Occipital lobe (tissue), 2 donors: ENCODE measurements around the gene SMIM17. TPM values are rescaled to one million over a fixed set of nuclear protein-coding genes. Genes with fewer than 3 reads are reported as not detected.
A peak's percentile ranks its signal among the peaks of the same experiment; 100 is the strongest.

Experiments
- DNase-seq: peaks from one replicate; lab custom pipeline; 2025; lab: John Stamatoyannopoulos, UW
- total RNA-seq: library from RNA; depleted of rRNA; stranded (reverse); fragments of >200 nt; gene quantifications from one replicate; pipeline ENCODE4 v1.2.3, GENCODE V29; 2014

SMIM17 gene
- total RNA-seq = 20.3 TPM

GRCh38 chr19:56642711-56643459 is at the start of gene SMIM17:
TSS of gene SMIM17 (plus strand) at chr19:56643159. CDS start at chr19:56645668, 2,509 bp downstream.
- DNase-seq = no peak

GRCh38 chr19:56594446-56594782 is 48.5 kb upstream of the SMIM17 start:
- no peak for DNase-seq

GRCh38 chr19:56594783-56595547 is 48.0 kb upstream of the SMIM17 start, which contains the start of gene ZNF71:
TSS of gene ZNF71 (plus strand) at chr19:56595302. CDS start at chr19:56601559, 6,257 bp downstream.
- peak; percentile 85 for DNase-seq

- DNase-seq = no peak
Measured at GRCh38 chr19:56595548-56595899, 47.4 kb upstream of the SMIM17 start.

GRCh38 chr19:56596676-56597075 is 46.3 kb upstream of the SMIM17 start:
- DNase-seq = no peak

- DNase-seq = no peak
Measured at GRCh38 chr19:56597696-56598095, 45.3 kb upstream of the SMIM17 start.

GRCh38 chr19:56601375-56601774 is 41.6 kb upstream of the SMIM17 start:
- DNase-seq = no peak

- DNase-seq = no peak
Measured at GRCh38 chr19:56603829-56604228, 39.1 kb upstream of the SMIM17 start.

- DNase-seq = no peak
Measured at GRCh38 chr19:56608274-56608964, 34.5 kb upstream of the SMIM17 start.

GRCh38 chr19:56611288-56611687 is 31.7 kb upstream of the SMIM17 start:
- no peak for DNase-seq

GRCh38 chr19:56612737-56613136 is 30.2 kb upstream of the SMIM17 start:
- DNase-seq = no peak

- no peak for DNase-seq
Measured at GRCh38 chr19:56613639-56614038, 29.3 kb upstream of the SMIM17 start.

- no peak for DNase-seq
Measured at GRCh38 chr19:56617531-56617930, 25.4 kb upstream of the SMIM17 start.

GRCh38 chr19:56619121-56619520 is 23.8 kb upstream of the SMIM17 start:
- DNase-seq = no peak

- no peak for DNase-seq
Measured at GRCh38 chr19:56622374-56622773, 20.6 kb upstream of the SMIM17 start.

- no peak for DNase-seq
Measured at GRCh38 chr19:56623006-56623405, 20.0 kb upstream of the SMIM17 start.

- no peak for DNase-seq
Measured at GRCh38 chr19:56625708-56626107, 17.3 kb upstream of the SMIM17 start.

GRCh38 chr19:56633021-56633420 is 9.9 kb upstream of the SMIM17 start:
- no peak for DNase-seq

GRCh38 chr19:56637976-56638555 is 4.9 kb upstream of the SMIM17 start:
- DNase-seq = peak; percentile 16

- no peak for DNase-seq
Measured at GRCh38 chr19:56639217-56639616, 3.7 kb upstream of the SMIM17 start.

GRCh38 chr19:56643460-56643955 is 549 bp downstream of the SMIM17 start:
- no peak for DNase-seq

GRCh38 chr19:56654151-56654550 is 11.2 kb downstream of the SMIM17 start:
- DNase-seq = no peak
